Left colon (tissue), 2 donors: ENCODE measurements around the gene PPP3CA. TPM values are rescaled to one million over a fixed set of nuclear protein-coding genes. Genes with fewer than 3 reads are reported as not detected.
A peak's percentile ranks its signal among the peaks of the same experiment; 100 is the strongest.

ENCODE experiments used
- ATAC-seq: fragments of 200-7000 bp; cut with Tn5 transposase; one replicate; pipeline ENCODE4 v1.9.1; 2020; ENCODE audit warnings: mild to moderate bottlenecking, moderate library complexity
- DNase-seq, 2 donors: peaks; one replicate each; pipeline ENCODE4 v3.0.0-alpha.2; 2020
- intact Hi-C, 2 donors: fragments of 100-400 bp; cut with DNase I in 1 of 2; cut with micrococcal nuclease in 1 of 2; formaldehyde crosslinking; loops; one replicate each; pipeline versions ENCODE4 v1.11.2 to v1.14.0; 2022; cut with DNase I, micrococcal nuclease
- total RNA-seq, 2 donors: library from RNA; stranded (reverse); fragmentation: NEBNext Ultra II Directional; extraction: Animal tissue kit (Norgen Biotek cat#: 25700); gene quantifications; one replicate each; pipeline ENCODE4 v1.2.1, GENCODE V29; 2021
- donor health status: DM: no; HTN: no; CAD: no.
- donor health status: DM: yes; HTN: yes; CAD: no.

PPP3CA gene
- total RNA-seq, 2 donors from 2014 or later = 38.0 to 59.5 TPM

- ATAC-seq (no peak), DNase-seq (no peak)
Measured at GRCh38 chr4:101232074-101232776, 115.1 kb downstream of the PPP3CA start.

GRCh38 chr4:101230801-101231426, 116.4 kb downstream of the PPP3CA start:
- intact Hi-C loops = no loop called here
- DNase-seq (no peak), ATAC-seq (no peak)

More at GRCh38 chr4:101232074-101232776, 115.1 kb downstream of the PPP3CA start:
- intact Hi-C loops = no loop called here

- intact Hi-C loops = no loop called here
- DNase-seq = no peak
- no peak for ATAC-seq
Measured at GRCh38 chr4:101229116-101229515, 118.2 kb downstream of the PPP3CA start.

- no peak for ATAC-seq
- DNase-seq = no peak
- intact Hi-C loops = no loop called here
Measured at GRCh38 chr4:101227715-101228114, 119.6 kb downstream of the PPP3CA start.

- intact Hi-C loops = no loop called here
- DNase-seq = no peak
- ATAC-seq = no peak
Measured at GRCh38 chr4:101224358-101225218, 122.7 kb downstream of the PPP3CA start.

GRCh38 chr4:101222156-101222845, 125.0 kb downstream of the PPP3CA start:
- intact Hi-C loops = no loop called here
- ATAC-seq (no peak), DNase-seq (no peak)

- intact Hi-C loops = no loop called here
- no peak for ATAC-seq
- DNase-seq = no peak
Measured at GRCh38 chr4:101221294-101221693, 126.0 kb downstream of the PPP3CA start.

- intact Hi-C loops = no loop called here
- ATAC-seq (peak; percentile 88), DNase-seq (no peak)
Measured at GRCh38 chr4:101218894-101219293, 128.4 kb downstream of the PPP3CA start.

GRCh38 chr4:101218346-101218745, 129.0 kb downstream of the PPP3CA start:
- ATAC-seq = no peak
- intact Hi-C loops = no loop called here
- DNase-seq = no peak

GRCh38 chr4:101217353-101218031, 129.8 kb downstream of the PPP3CA start:
- DNase-seq = no peak
- ATAC-seq = peak; percentile 85
- intact Hi-C loops = no loop called here

GRCh38 chr4:101211146-101211553, 136.2 kb downstream of the PPP3CA start:
- intact Hi-C loops = no loop called here
- DNase-seq = no peak
- ATAC-seq = peak; percentile 26

GRCh38 chr4:101210331-101210730, 137.0 kb downstream of the PPP3CA start:
- ATAC-seq = no peak
- DNase-seq = no peak
- intact Hi-C loops = no loop called here

- intact Hi-C loops = no loop called here
- DNase-seq (no peak), ATAC-seq (no peak)
Measured at GRCh38 chr4:101208171-101208570, 139.2 kb downstream of the PPP3CA start.

GRCh38 chr4:101205916-101206315, 141.4 kb downstream of the PPP3CA start:
- ATAC-seq (no peak), DNase-seq (no peak)
- intact Hi-C loops = no loop called here

GRCh38 chr4:101201421-101201820, 145.9 kb downstream of the PPP3CA start:
- DNase-seq = no peak
- intact Hi-C loops = no loop called here

GRCh38 chr4:101200561-101200960, 146.8 kb downstream of the PPP3CA start:
- ATAC-seq (peak; percentile 54), DNase-seq (no peak)
- intact Hi-C loops = no loop called here

More at GRCh38 chr4:101201421-101201820, 145.9 kb downstream of the PPP3CA start:
- no peak for ATAC-seq

GRCh38 chr4:101199507-101200285, 147.6 kb downstream of the PPP3CA start:
- ATAC-seq = peak; percentile 52
- DNase-seq = no peak
- intact Hi-C loops = no loop called here
